IMR-90 (cell line): ENCODE results near the gene SCIN. TPM values are rescaled to one million over a fixed set of nuclear protein-coding genes. Genes with fewer than 3 reads are reported as not detected.

Experiments used
- ATAC-seq: fragments of 200-7000 bp; cut with Tn5 transposase; 2 replicates; pipeline ENCODE4 v1.9.1; 2020; ENCODE audit warnings: low read depth, mild to moderate bottlenecking, moderate library complexity
- BruUV-seq: library from RNA; stranded (reverse); fragments of 400-500 nt; replicated peaks from 2 replicates; lab custom pipeline; 2021; lab: Mats Ljungman, UMichigan
- CTCF ChIA-PET: fragments of 300-600 bp; formaldehyde crosslinking; extraction: SDS; loops from one replicate; lab custom pipeline; 2021; ENCODE audit warnings: antibody characterized with exemption; lab: Yijun Ruan, JAX
- POLR2A ChIA-PET: fragments of 300-600 bp; sonication (Branson Sonifier 250); formaldehyde crosslinking; loops from one replicate; lab custom pipeline; 2022; ENCODE audit warnings: antibody characterized with exemption; ENCODE audit not compliant: unreplicated experiment; lab: Charles Lee
- DNase-seq: peaks from one replicate; pipeline ENCODE4 v3.0.0; 2013
- H2AFZ ChIP-seq: replicated peaks from 2 replicates; pipeline ENCODE3; 2013; ENCODE audit warnings: low read length, mild to moderate bottlenecking; ENCODE audit not compliant: poor library complexity
- H2AK5ac ChIP-seq: 2 replicates; pipeline ENCODE4 v1.6.1; 2013; ENCODE audit warnings: low read depth, low read length, inconsistent platforms
- H2AK9ac ChIP-seq: replicated peaks from 2 replicates; pipeline ENCODE3; 2013; ENCODE audit warnings: mild to moderate bottlenecking, low read depth, low read length, moderate library complexity; ENCODE audit not compliant: poor library complexity
- H2BK120ac ChIP-seq: 2 replicates; pipeline ENCODE4 v1.6.1; 2013; ENCODE audit warnings: low read depth, low read length, inconsistent platforms
- H2BK15ac ChIP-seq: 3 replicates; pipeline ENCODE4 v1.6.1; 2013; ENCODE audit warnings: low read depth, low read length, inconsistent platforms
- H2BK20ac ChIP-seq: 2 replicates; pipeline ENCODE4 v1.6.1; 2013; ENCODE audit warnings: low read depth, mild to moderate bottlenecking, inconsistent platforms, low read length, moderate library complexity
- H2BK5ac ChIP-seq: 2 replicates; pipeline ENCODE4 v1.6.1; 2013; ENCODE audit warnings: mild to moderate bottlenecking, low read depth, low read length, inconsistent platforms; ENCODE audit not compliant: poor library complexity, severe bottlenecking
- H3K14ac ChIP-seq: replicated peaks from 2 replicates; pipeline ENCODE4 v1.6.1; 2013; ENCODE audit warnings: low read depth, low read length, inconsistent platforms
- H3K18ac ChIP-seq: 2 replicates; pipeline ENCODE4 v1.6.1; 2013; ENCODE audit warnings: low read depth, low read length, control low read depth
- H3K23ac ChIP-seq: 2 replicates; pipeline ENCODE4 v1.6.1; 2013; ENCODE audit warnings: low read depth, low read length, inconsistent platforms
- H3K27ac ChIP-seq: 2 replicates; pipeline ENCODE4 v1.5.1; 2013; ENCODE audit warnings: mild to moderate bottlenecking, control low read depth, low read length; ENCODE audit not compliant: insufficient read depth
- H3K27me3 ChIP-seq: 2 replicates; pipeline ENCODE4 v1.6.1; 2013; ENCODE audit warnings: low read length; ENCODE audit not compliant: control insufficient read depth, insufficient read depth
- H3K36me3 ChIP-seq: 2 replicates; pipeline ENCODE4 v1.6.1; 2013; ENCODE audit warnings: low read length, mixed read lengths; ENCODE audit not compliant: control insufficient read depth, insufficient read depth
- H3K4ac ChIP-seq: 2 replicates; pipeline ENCODE4 v1.6.1; 2013; ENCODE audit warnings: low read depth, low read length, inconsistent platforms
- H3K4me1 ChIP-seq: 2 replicates; pipeline ENCODE4 v1.6.1; 2013; ENCODE audit warnings: low read length, mixed read lengths; ENCODE audit not compliant: control insufficient read depth, insufficient read depth
- H3K4me2 ChIP-seq: 2 replicates; pipeline ENCODE4 v1.6.1; 2013; ENCODE audit warnings: low read depth, mild to moderate bottlenecking, control low read depth, low read length, moderate library complexity
- H3K4me3 ChIP-seq: 2 replicates; pipeline ENCODE4 v1.5.1; 2013; ENCODE audit warnings: low read depth, mild to moderate bottlenecking, control low read depth, low read length, moderate library complexity; ENCODE audit not compliant: insufficient read depth
- H3K56ac ChIP-seq: 2 replicates; pipeline ENCODE4 v1.6.1; 2013; ENCODE audit warnings: low read length, inconsistent platforms; ENCODE audit not compliant: insufficient read depth; ENCODE audit errors: extremely low read depth
- H3K79me1 ChIP-seq, 2 experiments: 2 replicates each; pipeline ENCODE4 v1.6.1; 2013; ENCODE audit warnings: low read length in 2 of 2, inconsistent platforms in 1 of 2, low read depth in 1 of 2
- H3K9ac ChIP-seq: 2 replicates; pipeline ENCODE4 v1.6.1; 2013; ENCODE audit warnings: low read depth, low read length, control low read depth
- H3K9me1 ChIP-seq: 2 replicates; pipeline ENCODE4 v1.6.1; 2013; ENCODE audit warnings: low read length, inconsistent platforms; ENCODE audit not compliant: insufficient read depth
- H3K9me3 ChIP-seq: 2 replicates; pipeline ENCODE4 v1.6.1; 2013; ENCODE audit warnings: low read length; ENCODE audit not compliant: control insufficient read depth, insufficient read depth
- H4K20me1 ChIP-seq: 2 replicates; pipeline ENCODE4 v1.6.1; 2013; ENCODE audit warnings: low read length, inconsistent platforms; ENCODE audit not compliant: insufficient read depth
- H4K5ac ChIP-seq: 2 replicates; pipeline ENCODE4 v1.6.1; 2013; ENCODE audit warnings: mild to moderate bottlenecking, low read depth, low read length, control low read depth
- H4K8ac ChIP-seq, 2 experiments: 2 replicates each; pipeline ENCODE4 v1.6.1; 2013; ENCODE audit warnings: low read depth in 2 of 2, low read length in 2 of 2, control low read depth in 1 of 2, inconsistent platforms in 1 of 2
- H4K91ac ChIP-seq: 2 replicates; pipeline ENCODE4 v1.6.1; 2013; ENCODE audit warnings: low read depth, low read length, inconsistent platforms; ENCODE audit not compliant: insufficient read depth
- CEBPB ChIP-seq: IDR thresholded peaks from 2 replicates; pipeline ENCODE4 v1.6.1; 2012; ENCODE audit warnings: low read depth, low read length, improper control_type of control experiment
- FOS ChIP-seq: fragments of 150-350 bp; IDR thresholded peaks from 2 replicates; pipeline ENCODE4 v1.6.1; 2016; ENCODE audit warnings: low read depth, low read length
- MXI1 ChIP-seq: IDR thresholded peaks from 2 replicates; pipeline ENCODE4 v1.6.1; 2012; ENCODE audit warnings: low read depth, mild to moderate bottlenecking, low read length, moderate library complexity, borderline replicate concordance
- POLR2A ChIP-seq: IDR thresholded peaks from 2 replicates; pipeline ENCODE4 v1.6.1; 2012; ENCODE audit warnings: mild to moderate bottlenecking, low read depth, low read length
- SMC3 ChIP-seq: fragments of 150-350 bp; IDR thresholded peaks from 2 replicates; pipeline ENCODE4 v1.6.1; 2016; ENCODE audit warnings: low read depth, mild to moderate bottlenecking, antibody characterized with exemption, low read length, moderate library complexity
- WGBS, 2 experiments: methylation state at CpG; one replicate each; pipeline versions ENCODE4 v1.1.5 to v1.1.7; 2013; ENCODE audit warnings: missing lambda C conversion rate in 2 of 2; ENCODE audit not compliant: insufficient read length in 1 of 2; ENCODE audit errors: extremely low coverage in 2 of 2; 5-methylcytosine and 5-hydroxymethylcytosine counted together
- dilution Hi-C: fragments of 300-500 bp; cut with HindIII; formaldehyde crosslinking; loops from one replicate; pipeline ENCODE4 v1.14.3; 2018; ENCODE audit warnings: low sequenced_read_pairs; ENCODE audit not compliant: unreplicated experiment
- in situ Hi-C: fragments of 300-500 bp; cut with MboI; formaldehyde crosslinking; loops from 3 replicates; pipeline ENCODE4 v1.14.3; 2019; ENCODE audit warnings: low sequenced_read_pairs, inconsistent platforms, mixed read lengths
- intact Hi-C: fragments of 100-400 bp; cut with micrococcal nuclease; formaldehyde crosslinking; loops from 2 replicates; pipeline ENCODE4 v1.10.0; 2022
- polyA plus RNA-seq, 3 experiments: library from polyadenylated mRNA; depleted of rRNA; stranded (reverse); fragments of >200 nt; gene quantifications; 2 replicates each; pipeline ENCODE4 v1.2.3, GENCODE V29; 2012; ENCODE audit warnings: low replicate concordance in 1 of 3
- total RNA-seq: library from RNA; depleted of rRNA; stranded (reverse); fragments of >200 nt; gene quantifications from 2 replicates; pipeline ENCODE4 v1.2.3, GENCODE V29; 2012
- TF ChIP-seq, protein P1 (sequence below): conservative IDR thresholded peaks from 2 replicates; pipeline ENCODE4 v1.5.1; 2012; ENCODE audit warnings: mild to moderate bottlenecking, low read depth, low read length, improper control_type of control experiment

Gene SCIN
- total and polyA plus RNA-seq, 2 of the 4 experiments (the other 2 are of a cell fraction): under 0.01 to 0.05 TPM

DNA sequence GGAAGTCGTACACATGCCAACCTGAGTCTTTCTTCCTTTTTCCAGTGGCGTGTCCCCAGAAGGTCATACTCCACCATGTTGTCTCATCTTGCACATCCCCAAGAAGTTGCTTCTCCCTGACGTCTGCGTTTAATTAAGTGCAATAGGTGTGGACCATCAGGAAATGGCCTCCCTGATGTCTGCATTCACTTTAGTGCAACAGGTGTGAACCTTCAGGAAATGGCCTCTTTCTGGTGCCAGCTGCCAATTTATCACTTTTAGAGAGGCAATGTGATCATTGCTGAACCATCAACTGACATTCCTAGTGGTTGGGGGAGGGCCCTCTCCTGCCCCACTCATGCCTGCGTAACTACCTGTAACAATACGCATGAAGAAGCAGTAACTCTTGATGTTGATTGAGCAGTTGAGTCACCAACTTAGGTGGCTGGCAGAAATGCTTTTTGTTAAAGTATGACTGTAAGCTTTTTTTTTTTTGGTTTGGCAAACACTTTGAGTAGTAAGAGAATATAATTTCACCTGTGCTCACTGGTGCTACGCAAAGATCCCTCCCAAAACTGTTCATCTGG is 25.8 kb downstream of the SCIN start:
- ATAC-seq (no peak), DNase-seq (no peak)
- Histone ChIP-seq H3K4me2 (no peak overlapping the region), H3K14ac (no peak overlapping the region), H3K9me1 (no peaks in the 10 kb centered on the region), H2AFZ (no peak overlapping the region), H2AK9ac (no peak overlapping the region), H3K4me1 (no peaks in the 10 kb centered on the region), H3K4me3 (no peak overlapping the region), H4K91ac (no peak overlapping the region), H3K18ac (no peak overlapping the region), H3K4ac (no peak overlapping the region), H2AK5ac (no peak overlapping the region), H2BK20ac (no peak overlapping the region), H4K5ac (no peak overlapping the region), H3K27me3 (no peaks in the 10 kb centered on the region), H3K56ac (no peak overlapping the region), H2BK15ac (no peak overlapping the region), H4K8ac (no peak overlapping the region), H4K20me1 (no peaks in the 10 kb centered on the region), H3K79me1 (no peaks in the 10 kb centered on the region), H2BK5ac (no peak overlapping the region), H3K27ac (no peak overlapping the region), H3K36me3 (no peaks in the 10 kb centered on the region), H3K9me3 (no peaks in the 10 kb centered on the region; the same call in 1 of the 2 replicates), H3K9ac (no peak overlapping the region), H2BK120ac (no peak overlapping the region), H3K23ac (no peak overlapping the region)
- BruUV-seq: no TSS peak
- TF ChIP-seq SMC3 (no peak), FOS (no peak), POLR2A (no peak), CEBPB (no peak), MXI1 (no peak)
- TF ChIP-seq, protein P1, sequence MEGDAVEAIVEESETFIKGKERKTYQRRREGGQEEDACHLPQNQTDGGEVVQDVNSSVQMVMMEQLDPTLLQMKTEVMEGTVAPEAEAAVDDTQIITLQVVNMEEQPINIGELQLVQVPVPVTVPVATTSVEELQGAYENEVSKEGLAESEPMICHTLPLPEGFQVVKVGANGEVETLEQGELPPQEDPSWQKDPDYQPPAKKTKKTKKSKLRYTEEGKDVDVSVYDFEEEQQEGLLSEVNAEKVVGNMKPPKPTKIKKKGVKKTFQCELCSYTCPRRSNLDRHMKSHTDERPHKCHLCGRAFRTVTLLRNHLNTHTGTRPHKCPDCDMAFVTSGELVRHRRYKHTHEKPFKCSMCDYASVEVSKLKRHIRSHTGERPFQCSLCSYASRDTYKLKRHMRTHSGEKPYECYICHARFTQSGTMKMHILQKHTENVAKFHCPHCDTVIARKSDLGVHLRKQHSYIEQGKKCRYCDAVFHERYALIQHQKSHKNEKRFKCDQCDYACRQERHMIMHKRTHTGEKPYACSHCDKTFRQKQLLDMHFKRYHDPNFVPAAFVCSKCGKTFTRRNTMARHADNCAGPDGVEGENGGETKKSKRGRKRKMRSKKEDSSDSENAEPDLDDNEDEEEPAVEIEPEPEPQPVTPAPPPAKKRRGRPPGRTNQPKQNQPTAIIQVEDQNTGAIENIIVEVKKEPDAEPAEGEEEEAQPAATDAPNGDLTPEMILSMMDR: no peak
- 100% methylated on average over 2 of the region's 7 CpGs; no CpG with 5 or more reads in 1 of the 2 experiments for WGBS, 2 experiments
- intact Hi-C loops: no loop called here
- ChIA-PET POLR2A (no interaction called here), CTCF (no interaction called here)
- in situ Hi-C loops: no loop called here
- dilution Hi-C loops: no loop called here
